Measurements from ENCODE around the gene ANKRD1. TPM values are rescaled to one million over a fixed set of nuclear protein-coding genes. Genes with fewer than 3 reads are reported as not detected.
"Not testable (repeated sequence)": the region's sequence is repeated elsewhere in the genome, so short reads cannot be mapped to it uniquely, and the experiment has no call there.

The ANKRD1 gene
- polyA plus RNA-seq, 2 donors: 0.96 to 1.1 TPM

- 78 to 86% methylated on average over 10 of the region's 10 CpGs for WGBS, 2 donors
- H3K27me3 ChIP-seq (ENCODE audit: control insufficient read depth in 1 of 2, insufficient read depth in 2 of 2, low read length in 2 of 2): no peaks in the 10 kb centered on the region
- H3K36me3 ChIP-seq (ENCODE audit: control insufficient read depth in 2 of 2, insufficient read depth in 2 of 2, low read length in 1 of 2): no peaks in the 10 kb centered on the region
- H3K9me3 ChIP-seq (ENCODE audit: control insufficient read depth in 2 of 2, insufficient read depth in 1 of 2, low read depth in 1 of 2, low read length in 1 of 2): no peaks in the 10 kb centered on the region
- no peak overlapping the region for H3K27ac ChIP-seq (ENCODE audit: low read depth in 2 of 2, low read length in 1 of 2)
- H3K4me1 ChIP-seq (ENCODE audit: control insufficient read depth in 2 of 2, insufficient read depth in 2 of 2, low read length in 1 of 2): no peaks in the 10 kb centered on the region
- no peak overlapping the region for H3K4me3 ChIP-seq (ENCODE audit: low read depth in 1 of 2, low read length in 2 of 2)
Measured at GRCh38 chr10:90914992-90915765, 5.7 kb downstream of the ANKRD1 start.

GRCh38 chr10:90913774-90914420 is 7.0 kb downstream of the ANKRD1 start:
- WGBS, 2 donors: 90% methylated on average over 2 of the region's 2 CpGs
- no peaks in the 10 kb centered on the region for H3K36me3 ChIP-seq (ENCODE audit: control insufficient read depth in 2 of 2, insufficient read depth in 2 of 2, low read length in 1 of 2)

GRCh38 chr10:90912854-90913479 is 7.9 kb downstream of the ANKRD1 start:
- Histone ChIP-seq H3K4me1 (ENCODE audit: control insufficient read depth in 2 of 2, insufficient read depth in 2 of 2, low read length in 1 of 2) (no peaks in the 10 kb centered on the region), H3K27me3 (ENCODE audit: control insufficient read depth in 1 of 2, insufficient read depth in 2 of 2, low read length in 2 of 2) (no peaks in the 10 kb centered on the region), H3K4me3 (ENCODE audit: low read depth in 1 of 2, low read length in 2 of 2) (no peak overlapping the region), H3K9me3 (ENCODE audit: control insufficient read depth in 2 of 2, insufficient read depth in 1 of 2, low read depth in 1 of 2, low read length in 1 of 2) (no peaks in the 10 kb centered on the region), H3K27ac (ENCODE audit: low read depth in 2 of 2, low read length in 1 of 2) (no peak overlapping the region), H3K36me3 (ENCODE audit: control insufficient read depth in 2 of 2, insufficient read depth in 2 of 2, low read length in 1 of 2) (no peaks in the 10 kb centered on the region)
- WGBS, 2 donors: 85 to 92% methylated on average over 7 of the region's 7 CpGs

More at GRCh38 chr10:90913774-90914420, 7.0 kb downstream of the ANKRD1 start:
- Histone ChIP-seq H3K9me3 (ENCODE audit: control insufficient read depth in 2 of 2, insufficient read depth in 1 of 2, low read depth in 1 of 2, low read length in 1 of 2) (no peaks in the 10 kb centered on the region), H3K27ac (ENCODE audit: low read depth in 2 of 2, low read length in 1 of 2) (no peak overlapping the region), H3K4me3 (ENCODE audit: low read depth in 1 of 2, low read length in 2 of 2) (no peak overlapping the region), H3K27me3 (ENCODE audit: control insufficient read depth in 1 of 2, insufficient read depth in 2 of 2, low read length in 2 of 2) (no peaks in the 10 kb centered on the region), H3K4me1 (ENCODE audit: control insufficient read depth in 2 of 2, insufficient read depth in 2 of 2, low read length in 1 of 2) (no peaks in the 10 kb centered on the region)

GRCh38 chr10:90912174-90912573 is 8.7 kb downstream of the ANKRD1 start:
- Histone ChIP-seq H3K27me3 (ENCODE audit: control insufficient read depth in 1 of 2, insufficient read depth in 2 of 2, low read length in 2 of 2) (no peaks in the 10 kb centered on the region), H3K4me3 (ENCODE audit: low read depth in 1 of 2, low read length in 2 of 2) (no peak overlapping the region), H3K9me3 (ENCODE audit: control insufficient read depth in 2 of 2, insufficient read depth in 1 of 2, low read depth in 1 of 2, low read length in 1 of 2) (no peaks in the 10 kb centered on the region), H3K4me1 (ENCODE audit: control insufficient read depth in 2 of 2, insufficient read depth in 2 of 2, low read length in 1 of 2) (no peaks in the 10 kb centered on the region), H3K36me3 (ENCODE audit: control insufficient read depth in 2 of 2, insufficient read depth in 2 of 2, low read length in 1 of 2) (no peaks in the 10 kb centered on the region), H3K27ac (ENCODE audit: low read depth in 2 of 2, low read length in 1 of 2) (no peak overlapping the region)
- WGBS, 2 donors: 45 to 58% methylated on average over 4 of the region's 4 CpGs

- H3K27ac ChIP-seq (ENCODE audit: low read depth in 2 of 2, low read length in 1 of 2): no peak overlapping the region
- WGBS, 2 donors: 32 to 34% methylated on average over 12 of the region's 12 CpGs
- H3K4me3 ChIP-seq (ENCODE audit: low read depth in 1 of 2, low read length in 2 of 2): no peak overlapping the region
- no peaks in the 10 kb centered on the region for H3K4me1 ChIP-seq (ENCODE audit: control insufficient read depth in 2 of 2, insufficient read depth in 2 of 2, low read length in 1 of 2)
- H3K9me3 ChIP-seq (ENCODE audit: control insufficient read depth in 2 of 2, insufficient read depth in 1 of 2, low read depth in 1 of 2, low read length in 1 of 2): no peaks in the 10 kb centered on the region
- no peaks in the 10 kb centered on the region for H3K27me3 ChIP-seq (ENCODE audit: control insufficient read depth in 1 of 2, insufficient read depth in 2 of 2, low read length in 2 of 2)
- H3K36me3 ChIP-seq (ENCODE audit: control insufficient read depth in 2 of 2, insufficient read depth in 2 of 2, low read length in 1 of 2): no peaks in the 10 kb centered on the region
Measured at GRCh38 chr10:90911133-90912051, 9.5 kb downstream of the ANKRD1 start.

- H3K27me3 ChIP-seq (ENCODE audit: control insufficient read depth in 1 of 2, insufficient read depth in 2 of 2, low read length in 2 of 2): no peaks in the 10 kb centered on the region
- no peaks in the 10 kb centered on the region for H3K4me1 ChIP-seq (ENCODE audit: control insufficient read depth in 2 of 2, insufficient read depth in 2 of 2, low read length in 1 of 2)
- no peak overlapping the region for H3K4me3 ChIP-seq (ENCODE audit: low read depth in 1 of 2, low read length in 2 of 2)
- no peaks in the 10 kb centered on the region for H3K36me3 ChIP-seq (ENCODE audit: control insufficient read depth in 2 of 2, insufficient read depth in 2 of 2, low read length in 1 of 2)
- H3K9me3 ChIP-seq (ENCODE audit: control insufficient read depth in 2 of 2, insufficient read depth in 1 of 2, low read depth in 1 of 2, low read length in 1 of 2): no peaks in the 10 kb centered on the region
- WGBS, 2 donors: 65 to 74% methylated on average over 1 of the region's 1 CpG
- H3K27ac ChIP-seq (ENCODE audit: low read depth in 2 of 2, low read length in 1 of 2): no peak overlapping the region
Measured at GRCh38 chr10:90906596-90906995, 14.3 kb downstream of the ANKRD1 start.

GRCh38 chr10:90905925-90906324 is 15.0 kb downstream of the ANKRD1 start:
- H3K9me3 ChIP-seq (ENCODE audit: control insufficient read depth in 2 of 2, insufficient read depth in 1 of 2, low read depth in 1 of 2, low read length in 1 of 2): no peaks in the 10 kb centered on the region
- H3K4me1 ChIP-seq (ENCODE audit: control insufficient read depth in 2 of 2, insufficient read depth in 2 of 2, low read length in 1 of 2): no peaks in the 10 kb centered on the region
- no peak overlapping the region for H3K4me3 ChIP-seq (ENCODE audit: low read depth in 1 of 2, low read length in 2 of 2)
- H3K36me3 ChIP-seq (ENCODE audit: control insufficient read depth in 2 of 2, insufficient read depth in 2 of 2, low read length in 1 of 2): no peaks in the 10 kb centered on the region
- WGBS, 2 donors: 85 to 86% methylated on average over 1 of the region's 1 CpG
- H3K27ac ChIP-seq (ENCODE audit: low read depth in 2 of 2, low read length in 1 of 2): no peak overlapping the region
- H3K27me3 ChIP-seq (ENCODE audit: control insufficient read depth in 1 of 2, insufficient read depth in 2 of 2, low read length in 2 of 2): no peaks in the 10 kb centered on the region

- not testable (repeated sequence) for H3K36me3 ChIP-seq (ENCODE audit: control insufficient read depth in 2 of 2, insufficient read depth in 2 of 2, low read length in 1 of 2); H3K27me3 ChIP-seq (ENCODE audit: control insufficient read depth in 1 of 2, insufficient read depth in 2 of 2, low read length in 2 of 2); H3K4me3 ChIP-seq (ENCODE audit: low read depth in 1 of 2, low read length in 2 of 2); H3K4me1 ChIP-seq (ENCODE audit: control insufficient read depth in 2 of 2, insufficient read depth in 2 of 2, low read length in 1 of 2); H3K27ac ChIP-seq (ENCODE audit: low read depth in 2 of 2, low read length in 1 of 2); H3K9me3 ChIP-seq (ENCODE audit: control insufficient read depth in 2 of 2, insufficient read depth in 1 of 2, low read depth in 1 of 2, low read length in 1 of 2)
- 76 to 80% methylated on average over 2 of the region's 2 CpGs for WGBS, 2 donors
Measured at GRCh38 chr10:90896916-90897315, 24.0 kb downstream of the ANKRD1 start.

- H3K27me3 ChIP-seq (ENCODE audit: control insufficient read depth in 1 of 2, insufficient read depth in 2 of 2, low read length in 2 of 2): no peaks in the 10 kb centered on the region
- WGBS, 2 donors: 80 to 84% methylated on average over 3 of the region's 3 CpGs
- H3K4me3 ChIP-seq (ENCODE audit: low read depth in 1 of 2, low read length in 2 of 2): no peak overlapping the region
- H3K9me3 ChIP-seq (ENCODE audit: control insufficient read depth in 2 of 2, insufficient read depth in 1 of 2, low read depth in 1 of 2, low read length in 1 of 2): no peaks in the 10 kb centered on the region
- no peaks in the 10 kb centered on the region for H3K4me1 ChIP-seq (ENCODE audit: control insufficient read depth in 2 of 2, insufficient read depth in 2 of 2, low read length in 1 of 2)
- peaks cover 0 to 6% of the 10 kb centered on the region in 2 donors for H3K36me3 ChIP-seq (ENCODE audit: control insufficient read depth in 2 of 2, insufficient read depth in 2 of 2, low read length in 1 of 2)
- H3K27ac ChIP-seq (ENCODE audit: low read depth in 2 of 2, low read length in 1 of 2): no peak overlapping the region
Measured at GRCh38 chr10:90893190-90893589, 27.7 kb downstream of the ANKRD1 start.
